Uterus (tissue), 2 donors: ENCODE data around the gene DENND5B.
"Not testable (repeated sequence)": the region's sequence is repeated elsewhere in the genome, so short reads cannot be mapped to it uniquely, and the experiment has no call there.

Experiments
- POLR2A ChIP-seq, 2 donors: fragments of 450-650 bp; IDR thresholded peaks; one replicate each; pipeline ENCODE4 v1.6.1; 2016; ENCODE audit warnings: antibody characterized with exemption in 2 of 2, mild to moderate bottlenecking in 1 of 2, moderate library complexity in 1 of 2
- TF ChIP-seq, protein P1 (sequence below), 4 experiments: fragments of 200-600 bp in 2 of 4; fragments of 450-650 bp in 2 of 4; sonication (generic) in 2 of 4; IDR thresholded peaks; one replicate each; pipeline ENCODE4 v1.5.1; 2016 to 2019; ENCODE audit warnings: antibody characterized with exemption in 4 of 4, mild to moderate bottlenecking in 2 of 4, moderate library complexity in 1 of 4

DNA sequence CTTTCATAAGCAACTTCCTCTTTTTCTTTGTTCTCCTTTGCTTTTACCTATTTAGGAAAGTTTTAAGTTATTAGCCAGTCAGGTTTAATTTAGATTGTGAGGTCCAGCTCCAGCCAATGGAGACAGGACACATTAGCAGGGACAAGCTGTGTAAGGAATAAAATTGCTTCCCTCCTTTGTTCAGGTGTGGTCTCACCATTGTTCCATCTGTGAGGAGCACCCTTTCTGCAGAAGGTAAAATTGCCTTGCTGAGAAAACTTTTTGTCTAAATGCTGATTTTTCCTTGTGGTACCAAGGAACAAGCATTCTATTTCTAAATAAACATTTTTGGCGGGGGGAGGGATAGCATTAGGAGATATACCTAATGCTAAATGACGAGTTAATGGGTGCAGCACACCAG is 17.4 kb upstream of the DENND5B start:
- not testable (repeated sequence) for TF ChIP-seq POLR2A (IDR thresholded peaks at IDR 0.05)
- TF ChIP-seq, protein P1, sequence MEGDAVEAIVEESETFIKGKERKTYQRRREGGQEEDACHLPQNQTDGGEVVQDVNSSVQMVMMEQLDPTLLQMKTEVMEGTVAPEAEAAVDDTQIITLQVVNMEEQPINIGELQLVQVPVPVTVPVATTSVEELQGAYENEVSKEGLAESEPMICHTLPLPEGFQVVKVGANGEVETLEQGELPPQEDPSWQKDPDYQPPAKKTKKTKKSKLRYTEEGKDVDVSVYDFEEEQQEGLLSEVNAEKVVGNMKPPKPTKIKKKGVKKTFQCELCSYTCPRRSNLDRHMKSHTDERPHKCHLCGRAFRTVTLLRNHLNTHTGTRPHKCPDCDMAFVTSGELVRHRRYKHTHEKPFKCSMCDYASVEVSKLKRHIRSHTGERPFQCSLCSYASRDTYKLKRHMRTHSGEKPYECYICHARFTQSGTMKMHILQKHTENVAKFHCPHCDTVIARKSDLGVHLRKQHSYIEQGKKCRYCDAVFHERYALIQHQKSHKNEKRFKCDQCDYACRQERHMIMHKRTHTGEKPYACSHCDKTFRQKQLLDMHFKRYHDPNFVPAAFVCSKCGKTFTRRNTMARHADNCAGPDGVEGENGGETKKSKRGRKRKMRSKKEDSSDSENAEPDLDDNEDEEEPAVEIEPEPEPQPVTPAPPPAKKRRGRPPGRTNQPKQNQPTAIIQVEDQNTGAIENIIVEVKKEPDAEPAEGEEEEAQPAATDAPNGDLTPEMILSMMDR (IDR thresholded peaks at IDR 0.05), result not testable (repeated sequence)
